Measurements from ENCODE around the gene PDE4B.

GRCh38 chr1:66286307-66286706, 493.6 kb downstream of the PDE4B start:
- TF ChIP-seq, protein P1, sequence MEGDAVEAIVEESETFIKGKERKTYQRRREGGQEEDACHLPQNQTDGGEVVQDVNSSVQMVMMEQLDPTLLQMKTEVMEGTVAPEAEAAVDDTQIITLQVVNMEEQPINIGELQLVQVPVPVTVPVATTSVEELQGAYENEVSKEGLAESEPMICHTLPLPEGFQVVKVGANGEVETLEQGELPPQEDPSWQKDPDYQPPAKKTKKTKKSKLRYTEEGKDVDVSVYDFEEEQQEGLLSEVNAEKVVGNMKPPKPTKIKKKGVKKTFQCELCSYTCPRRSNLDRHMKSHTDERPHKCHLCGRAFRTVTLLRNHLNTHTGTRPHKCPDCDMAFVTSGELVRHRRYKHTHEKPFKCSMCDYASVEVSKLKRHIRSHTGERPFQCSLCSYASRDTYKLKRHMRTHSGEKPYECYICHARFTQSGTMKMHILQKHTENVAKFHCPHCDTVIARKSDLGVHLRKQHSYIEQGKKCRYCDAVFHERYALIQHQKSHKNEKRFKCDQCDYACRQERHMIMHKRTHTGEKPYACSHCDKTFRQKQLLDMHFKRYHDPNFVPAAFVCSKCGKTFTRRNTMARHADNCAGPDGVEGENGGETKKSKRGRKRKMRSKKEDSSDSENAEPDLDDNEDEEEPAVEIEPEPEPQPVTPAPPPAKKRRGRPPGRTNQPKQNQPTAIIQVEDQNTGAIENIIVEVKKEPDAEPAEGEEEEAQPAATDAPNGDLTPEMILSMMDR (IDR thresholded peaks at IDR 0.05): no peak
- TF ChIP-seq POLR2A (IDR thresholded peaks at IDR 0.05): no peak
